ENCODE data around the gene MUC22.

- TF ChIP-seq CTCF (conservative IDR thresholded peaks at IDR 0.05 in 1 of 2, IDR thresholded peaks at IDR 0.05 in 1 of 2; ENCODE audit: extremely low read depth in 1 of 2, insufficient read depth in 1 of 2, low read depth in 1 of 2, low read length in 2 of 2) (no peak), EZH2 (IDR thresholded peaks at IDR 0.05; ENCODE audit: borderline replicate concordance, low read length) (no peak)
Measured at GRCh38 chr6:31011153-31011552, 879 bp downstream of the MUC22 start.

Measured in mammary epithelial cell (primary cell).